ENCODE results near the gene FDX1. TPM values are rescaled to one million over a fixed set of nuclear protein-coding genes. Genes with fewer than 3 reads are reported as not detected.

FDX1 gene
- total RNA-seq, 1 experiment from 2014 or later, result 14.5 TPM

DNA sequence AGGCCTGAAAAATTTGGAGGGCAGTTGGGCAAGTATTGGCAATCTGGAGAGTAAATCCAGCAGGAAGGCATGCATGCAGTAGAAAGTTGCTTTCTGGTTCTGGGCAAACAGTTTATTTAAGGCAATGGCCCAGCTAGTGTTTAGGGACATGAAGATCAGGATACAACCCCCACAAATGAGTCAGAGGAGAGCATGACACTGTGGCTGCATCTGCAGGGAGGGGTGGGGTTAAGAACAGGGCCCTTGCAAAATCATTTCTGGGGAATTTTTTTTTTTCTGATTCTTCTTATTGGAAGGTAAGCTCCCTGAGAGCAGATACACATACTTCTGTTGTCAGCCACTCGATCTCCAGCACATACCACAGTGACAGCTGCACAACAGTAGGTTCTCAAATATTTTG lies 61.1 kb downstream of the FDX1 start:
- intact Hi-C loops (cut with micrococcal nuclease), result no loop called here

DNA sequence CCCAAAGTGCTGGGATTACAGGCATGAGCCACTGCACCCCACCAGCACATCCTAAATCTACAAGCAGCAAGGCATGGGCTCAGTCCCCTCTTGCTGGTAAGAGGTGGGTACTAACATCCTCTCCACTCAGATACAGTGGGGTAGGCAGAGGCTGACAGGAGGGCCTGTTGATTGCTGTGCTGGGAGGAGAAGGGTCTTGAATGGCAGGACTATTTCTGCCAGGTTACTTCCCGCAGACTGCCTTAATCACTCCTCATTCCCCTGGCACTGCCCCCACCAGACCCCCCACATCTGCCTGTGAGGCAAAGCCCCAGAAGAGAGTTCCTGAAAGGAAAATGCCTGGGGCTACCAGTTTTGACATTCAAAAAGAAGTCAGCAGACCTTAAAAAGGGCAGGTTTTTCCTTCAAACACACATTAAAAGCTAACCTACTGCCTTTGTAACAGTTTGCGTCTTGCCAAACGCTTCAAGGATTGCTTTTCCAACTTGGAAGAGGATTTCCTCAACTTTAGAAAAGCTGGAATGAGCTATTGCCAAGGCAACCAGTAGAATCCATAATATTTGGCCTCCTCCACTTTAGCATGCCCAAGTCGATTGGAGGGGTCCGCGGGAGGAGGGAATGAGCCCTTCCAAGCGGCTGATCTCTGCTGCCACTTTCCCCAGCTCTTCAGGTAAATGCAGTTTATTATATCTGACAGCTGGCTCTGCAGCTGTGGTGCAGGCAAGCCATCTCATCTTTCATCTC lies 62.0 kb downstream of the FDX1 start:
- H3K4me1 ChIP-seq (ENCODE audit: control insufficient read depth in 1 of 2, insufficient read depth in 2 of 2, low read length in 2 of 2), result no peaks in the 10 kb centered on the region
- H3K9ac ChIP-seq (ENCODE audit: low read length), result no peak overlapping the region
- no TSS peak for BruUV-seq (replicated peaks)
- DNase-seq (ENCODE audit: low read depth, low spot score) (no peak), ATAC-seq (no peak)
- H3K9me2 ChIP-seq (ENCODE audit: insufficient read depth), result no peaks in the 10 kb centered on the region
- ChIA-PET RAD21 (ENCODE audit: low non-redundant PET in 1 of 2, low total read pairs in 2 of 2, uncharacterized antibody in 2 of 2, unreplicated experiment in 2 of 2) (no interaction called here), CTCF (interaction anchor here (1.3 to 2.2 kb wide), 2 partner anchors 12 to 14 kb away, joined by 4 to 9 read pairs; no protein-coding TSS in a partner anchor), POLR2A (no interaction called here)
- H3K4me3 ChIP-seq (replicated peaks in 1 of 2; ENCODE audit: low read depth in 1 of 2, low read length in 2 of 2), result no peak overlapping the region
- no peaks in the 10 kb centered on the region for H3K27me3 ChIP-seq (ENCODE audit: insufficient read depth, low read length)
- H3K9me3 ChIP-seq (ENCODE audit: control insufficient read depth in 1 of 2, insufficient read depth in 1 of 2, low read depth in 1 of 2, low read length in 2 of 2), result no peaks in the 10 kb centered on the region
- no peak overlapping the region for H3K27ac ChIP-seq (ENCODE audit: low read depth, low read length)
- no peak overlapping the region for H3K4me2 ChIP-seq (ENCODE audit: low read length)
- intact Hi-C loops (cut with micrococcal nuclease), result no loop called here
- H3K36me3 ChIP-seq (ENCODE audit: control insufficient read depth in 1 of 2, insufficient read depth in 2 of 2, low read length in 2 of 2), result no peaks in the 10 kb centered on the region
- H3K79me2 ChIP-seq (ENCODE audit: insufficient read depth, low read length), result no peaks in the 10 kb centered on the region
- no peaks in the 10 kb centered on the region for H4K20me1 ChIP-seq (ENCODE audit: insufficient read depth)
- H2AFZ ChIP-seq (ENCODE audit: low read depth, low read length, poor library complexity, severe bottlenecking), result no peak overlapping the region
- TF ChIP-seq, protein P1, sequence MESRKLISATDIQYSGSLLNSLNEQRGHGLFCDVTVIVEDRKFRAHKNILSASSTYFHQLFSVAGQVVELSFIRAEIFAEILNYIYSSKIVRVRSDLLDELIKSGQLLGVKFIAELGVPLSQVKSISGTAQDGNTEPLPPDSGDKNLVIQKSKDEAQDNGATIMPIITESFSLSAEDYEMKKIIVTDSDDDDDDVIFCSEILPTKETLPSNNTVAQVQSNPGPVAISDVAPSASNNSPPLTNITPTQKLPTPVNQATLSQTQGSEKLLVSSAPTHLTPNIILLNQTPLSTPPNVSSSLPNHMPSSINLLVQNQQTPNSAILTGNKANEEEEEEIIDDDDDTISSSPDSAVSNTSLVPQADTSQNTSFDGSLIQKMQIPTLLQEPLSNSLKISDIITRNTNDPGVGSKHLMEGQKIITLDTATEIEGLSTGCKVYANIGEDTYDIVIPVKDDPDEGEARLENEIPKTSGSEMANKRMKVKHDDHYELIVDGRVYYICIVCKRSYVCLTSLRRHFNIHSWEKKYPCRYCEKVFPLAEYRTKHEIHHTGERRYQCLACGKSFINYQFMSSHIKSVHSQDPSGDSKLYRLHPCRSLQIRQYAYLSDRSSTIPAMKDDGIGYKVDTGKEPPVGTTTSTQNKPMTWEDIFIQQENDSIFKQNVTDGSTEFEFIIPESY (IDR thresholded peaks at IDR 0.05; ENCODE audit: extremely low read depth, insufficient replicate concordance, low read length), result no peak
- TF ChIP-seq JUND (IDR thresholded peaks at IDR 0.05) (no peak), POLR2AphosphoS5 (IDR thresholded peaks at IDR 0.05; ENCODE audit: low read depth, low read length) (no peak), CBX3 (IDR thresholded peaks at IDR 0.05; ENCODE audit: low read depth) (no peak)

More for the DNA sequence above, 61.1 kb downstream of the FDX1 start:
- Histone ChIP-seq H3K27me3 (ENCODE audit: insufficient read depth, low read length) (no peaks in the 10 kb centered on the region), H4K20me1 (ENCODE audit: insufficient read depth) (no peaks in the 10 kb centered on the region), H3K4me1 (ENCODE audit: control insufficient read depth in 1 of 2, insufficient read depth in 2 of 2, low read length in 2 of 2) (no peaks in the 10 kb centered on the region), H3K9me3 (ENCODE audit: control insufficient read depth in 1 of 2, insufficient read depth in 1 of 2, low read depth in 1 of 2, low read length in 2 of 2) (no peaks in the 10 kb centered on the region), H3K4me2 (ENCODE audit: low read length) (no peak overlapping the region), H3K9me2 (ENCODE audit: insufficient read depth) (no peaks in the 10 kb centered on the region), H3K4me3 (replicated peaks in 1 of 2; ENCODE audit: low read depth in 1 of 2, low read length in 2 of 2) (no peak overlapping the region), H3K36me3 (ENCODE audit: control insufficient read depth in 1 of 2, insufficient read depth in 2 of 2, low read length in 2 of 2) (no peaks in the 10 kb centered on the region), H3K9ac (ENCODE audit: low read length) (no peak overlapping the region), H3K79me2 (ENCODE audit: insufficient read depth, low read length) (no peaks in the 10 kb centered on the region), H3K27ac (ENCODE audit: low read depth, low read length) (no peak overlapping the region), H2AFZ (ENCODE audit: low read depth, low read length, poor library complexity, severe bottlenecking) (no peak overlapping the region)
- ATAC-seq (no peak), DNase-seq (ENCODE audit: low read depth, low spot score) (no peak)
- ChIA-PET POLR2A (no interaction called here), RAD21 (ENCODE audit: low non-redundant PET in 1 of 2, low total read pairs in 2 of 2, uncharacterized antibody in 2 of 2, unreplicated experiment in 2 of 2) (no interaction called here), CTCF (interaction anchor here (2.2 kb wide), 1 partner anchor 13 kb away, joined by 9 read pairs; no protein-coding TSS in a partner anchor)
- no TSS peak for BruUV-seq (replicated peaks)
- TF ChIP-seq ELF1 (IDR thresholded peaks at IDR 0.05; ENCODE audit: borderline replicate concordance, low read depth), result no peak
- TF ChIP-seq ZNF274 (IDR thresholded peaks at IDR 0.05; ENCODE audit: low read depth, low read length), result no peak
- no peak for TF ChIP-seq POLR2A (IDR thresholded peaks at IDR 0.05; ENCODE audit: borderline replicate concordance, extremely low read depth, insufficient read depth, insufficient read length)
- no peak for TF ChIP-seq CEBPB (IDR thresholded peaks at IDR 0.05; ENCODE audit: low read depth)
- TF ChIP-seq, protein P2, sequence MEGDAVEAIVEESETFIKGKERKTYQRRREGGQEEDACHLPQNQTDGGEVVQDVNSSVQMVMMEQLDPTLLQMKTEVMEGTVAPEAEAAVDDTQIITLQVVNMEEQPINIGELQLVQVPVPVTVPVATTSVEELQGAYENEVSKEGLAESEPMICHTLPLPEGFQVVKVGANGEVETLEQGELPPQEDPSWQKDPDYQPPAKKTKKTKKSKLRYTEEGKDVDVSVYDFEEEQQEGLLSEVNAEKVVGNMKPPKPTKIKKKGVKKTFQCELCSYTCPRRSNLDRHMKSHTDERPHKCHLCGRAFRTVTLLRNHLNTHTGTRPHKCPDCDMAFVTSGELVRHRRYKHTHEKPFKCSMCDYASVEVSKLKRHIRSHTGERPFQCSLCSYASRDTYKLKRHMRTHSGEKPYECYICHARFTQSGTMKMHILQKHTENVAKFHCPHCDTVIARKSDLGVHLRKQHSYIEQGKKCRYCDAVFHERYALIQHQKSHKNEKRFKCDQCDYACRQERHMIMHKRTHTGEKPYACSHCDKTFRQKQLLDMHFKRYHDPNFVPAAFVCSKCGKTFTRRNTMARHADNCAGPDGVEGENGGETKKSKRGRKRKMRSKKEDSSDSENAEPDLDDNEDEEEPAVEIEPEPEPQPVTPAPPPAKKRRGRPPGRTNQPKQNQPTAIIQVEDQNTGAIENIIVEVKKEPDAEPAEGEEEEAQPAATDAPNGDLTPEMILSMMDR (IDR thresholded peaks at IDR 0.05 in 2 of 3, conservative IDR thresholded peaks at IDR 0.05 in 1 of 3; ENCODE audit: borderline replicate concordance in 1 of 3, insufficient read depth in 1 of 3, low read depth in 2 of 3, low read length in 2 of 3), result no peak
- no peak for TF ChIP-seq SP1 (IDR thresholded peaks at IDR 0.05; ENCODE audit: low read depth)

Data from HCT116 (cell line).